Measurements from ENCODE around the gene CHST10.
A peak's percentile ranks its signal among the peaks of the same experiment; 100 is the strongest.
"Not testable (repeated sequence)": the region's sequence is repeated elsewhere in the genome, so short reads cannot be mapped to it uniquely, and the experiment has no call there.

Gene CHST10

GRCh38 chr2:100391735-100392515, 25.5 kb downstream of the CHST10 start:
- no peak for DNase-seq

- no peak for DNase-seq
These were observed 27.2 kb downstream of the CHST10 start for GRCh38 chr2:100390001-100390940.

GRCh38 chr2:100388703-100389102, 28.8 kb downstream of the CHST10 start:
- no peak for DNase-seq

- no peak for DNase-seq
These were observed 33.5 kb downstream of the CHST10 start for GRCh38 chr2:100383954-100384353.

GRCh38 chr2:100383306-100383705, 34.2 kb downstream of the CHST10 start:
- DNase-seq: no peak

GRCh38 chr2:100381240-100381639, 36.2 kb downstream of the CHST10 start:
- DNase-seq: peak; percentile 69

GRCh38 chr2:100380681-100381080, 36.8 kb downstream of the CHST10 start:
- no peak for DNase-seq

GRCh38 chr2:100376836-100377235, 40.6 kb downstream of the CHST10 start:
- DNase-seq: no peak

GRCh38 chr2:100367163-100367562, 50.3 kb downstream of the CHST10 start:
- no peak for DNase-seq

GRCh38 chr2:100365434-100365833, 52.0 kb downstream of the CHST10 start:
- peak; percentile 3 for DNase-seq

GRCh38 chr2:100362269-100362668, 55.2 kb downstream of the CHST10 start:
- DNase-seq: not testable (repeated sequence)

- no peak for DNase-seq
These were observed 57.9 kb downstream of the CHST10 start for GRCh38 chr2:100359576-100359975.

- no peak for DNase-seq
These were observed 58.9 kb downstream of the CHST10 start for GRCh38 chr2:100358554-100358953.

- no peak for DNase-seq
These were observed 64.9 kb downstream of the CHST10 start for GRCh38 chr2:100352521-100352920.

- no peak for DNase-seq
These were observed 66.7 kb downstream of the CHST10 start for GRCh38 chr2:100350661-100351185.

GRCh38 chr2:100345144-100345543, 72.3 kb downstream of the CHST10 start:
- DNase-seq: not testable (repeated sequence)

- DNase-seq: no peak
These were observed 73.0 kb downstream of the CHST10 start for GRCh38 chr2:100344433-100344832.

- DNase-seq: not testable (repeated sequence)
These were observed 75.0 kb downstream of the CHST10 start for GRCh38 chr2:100342466-100342865.
